HepG2 (cell line): ENCODE data around the gene DENND5A. TPM values are rescaled to one million over a fixed set of nuclear protein-coding genes. Genes with fewer than 3 reads are reported as not detected.

ENCODE experiments used
- BHLHE40 ChIP-seq: IDR thresholded peaks from 2 replicates; pipeline ENCODE4 v1.6.1; 2011; ENCODE audit warnings: low read length, improper control_type of control experiment
- CSRNP1 ChIP-seq: sonication (generic); formaldehyde crosslinking; IDR thresholded peaks from 2 replicates; pipeline ENCODE4 v1.8.1; 2023; ENCODE audit warnings: mild to moderate bottlenecking, missing genetic modification reagents
- GFI1 ChIP-seq: sonication (generic); formaldehyde crosslinking; IDR thresholded peaks from 2 replicates; pipeline ENCODE4 v1.5.0; 2020; ENCODE audit warnings: missing genetic modification reagents, mild to moderate bottlenecking, borderline replicate concordance
- HNRNPL ChIP-seq: fragments of 200-400 bp; formaldehyde crosslinking; IDR thresholded peaks from 2 replicates; pipeline ENCODE4 v1.6.1; 2017; ENCODE audit warnings: mild to moderate bottlenecking, low read depth, low read length
- IRF1 ChIP-seq: sonication (generic); formaldehyde crosslinking; IDR thresholded peaks from 2 replicates; pipeline ENCODE4 v1.4.0; 2020; ENCODE audit warnings: low read depth, mild to moderate bottlenecking, missing genetic modification reagents
- MTF1 ChIP-seq: sonication (generic); formaldehyde crosslinking; IDR thresholded peaks from 2 replicates; pipeline ENCODE4 v1.5.0; 2020; ENCODE audit warnings: missing genetic modification reagents
- MYC ChIP-seq: sonication (generic); formaldehyde crosslinking; IDR thresholded peaks from 2 replicates; pipeline ENCODE4 v1.9.0; 2021; ENCODE audit warnings: missing genetic modification reagents, borderline replicate concordance
- MZF1 ChIP-seq: sonication (generic); formaldehyde crosslinking; IDR thresholded peaks from 2 replicates; pipeline ENCODE4 v1.8.1; 2023; ENCODE audit warnings: mild to moderate bottlenecking, missing genetic modification reagents, borderline replicate concordance
- ONECUT2 ChIP-seq: sonication (generic); formaldehyde crosslinking; IDR thresholded peaks from 2 replicates; pipeline ENCODE4 v1.4.0; 2020; ENCODE audit warnings: missing genetic modification reagents
- RBAK ChIP-seq: sonication (generic); formaldehyde crosslinking; IDR thresholded peaks from 2 replicates; pipeline ENCODE4 v1.5.1; 2020; ENCODE audit warnings: mild to moderate bottlenecking, missing genetic modification reagents
- SOX5 ChIP-seq: IDR thresholded peaks from 2 replicates; pipeline ENCODE4 v1.6.1; 2016; ENCODE audit warnings: borderline replicate concordance
- TOPORS ChIP-seq: sonication (generic); formaldehyde crosslinking; IDR thresholded peaks from 2 replicates; pipeline ENCODE4 v1.8.0; 2023; ENCODE audit warnings: mild to moderate bottlenecking, missing genetic modification reagents
- ZC3H4 ChIP-seq: sonication (generic); formaldehyde crosslinking; IDR thresholded peaks from 2 replicates; pipeline ENCODE4 v1.4.0; 2020; ENCODE audit warnings: missing genetic modification reagents, borderline replicate concordance
- ZFX ChIP-seq: sonication (generic); formaldehyde crosslinking; IDR thresholded peaks from 2 replicates; pipeline ENCODE4 v1.4.0; 2020; ENCODE audit warnings: mild to moderate bottlenecking, low read depth, missing genetic modification reagents, moderate library complexity
- ZMYM2 ChIP-seq: sonication (generic); formaldehyde crosslinking; IDR thresholded peaks from 2 replicates; pipeline ENCODE4 v1.8.0; 2022; ENCODE audit warnings: mild to moderate bottlenecking, missing genetic modification reagents
- ZNF333 ChIP-seq: sonication (generic); formaldehyde crosslinking; IDR thresholded peaks from 2 replicates; pipeline ENCODE4 v1.4.0; 2020; ENCODE audit warnings: mild to moderate bottlenecking, missing genetic modification reagents, borderline replicate concordance
- ZNF382 ChIP-seq: sonication (generic); formaldehyde crosslinking; IDR thresholded peaks from 2 replicates; pipeline ENCODE4 v1.5.0; 2020; ENCODE audit warnings: missing genetic modification reagents, mild to moderate bottlenecking, borderline replicate concordance
- ZNF550 ChIP-seq: sonication (generic); formaldehyde crosslinking; IDR thresholded peaks from 2 replicates; pipeline ENCODE4 v1.4.0; 2020; ENCODE audit warnings: mild to moderate bottlenecking, missing genetic modification reagents, borderline replicate concordance
- ZNF782 ChIP-seq: sonication (generic); formaldehyde crosslinking; IDR thresholded peaks from 2 replicates; pipeline ENCODE4 v1.4.0; 2020; ENCODE audit warnings: missing genetic modification reagents, mild to moderate bottlenecking, borderline replicate concordance
- ZNF839 ChIP-seq: sonication (generic); formaldehyde crosslinking; IDR thresholded peaks from 2 replicates; pipeline ENCODE4 v1.4.0; 2020; ENCODE audit warnings: missing genetic modification reagents, mild to moderate bottlenecking, borderline replicate concordance
- polyA plus RNA-seq, 8 experiments: library from polyadenylated mRNA; depleted of rRNA in 3 of 8; stranded (reverse) in 7 of 8; unstranded in 1 of 8; fragments of >200 nt; fragmentation: Illumina TruSeq in 4 of 8; extraction: Trizol in 4 of 8; gene quantifications; 2 replicates each; pipeline versions ENCODE4 v1.2.1 to v1.2.3, GENCODE V29; 2011 to 2016; ENCODE audit warnings: low read depth in 4 of 8, missing spikeins in 1 of 8, mixed read lengths in 1 of 8; ENCODE audit not compliant: insufficient read depth in 1 of 8
- total RNA-seq, 5 experiments: library from RNA; depleted of rRNA; stranded (reverse); fragments of >200 nt; fragmentation: Illumina TruSeq; extraction: Trizol; gene quantifications; 2 replicates each; pipeline ENCODE4 v1.2.3, GENCODE V29; 2016; ENCODE audit warnings: low read depth in 1 of 5
- TF ChIP-seq, protein P1 (sequence below): sonication (generic); formaldehyde crosslinking; conservative IDR thresholded peaks from 2 replicates; pipeline ENCODE4 v1.4.0; 2020; ENCODE audit warnings: missing genetic modification reagents

DENND5A gene
- total and polyA plus RNA-seq, 2 of the 13 experiments (the other 11 are each of a cell fraction or from before 2014, with no cell fraction given), result 63.3 to 145 TPM

- TF ChIP-seq, protein P1, sequence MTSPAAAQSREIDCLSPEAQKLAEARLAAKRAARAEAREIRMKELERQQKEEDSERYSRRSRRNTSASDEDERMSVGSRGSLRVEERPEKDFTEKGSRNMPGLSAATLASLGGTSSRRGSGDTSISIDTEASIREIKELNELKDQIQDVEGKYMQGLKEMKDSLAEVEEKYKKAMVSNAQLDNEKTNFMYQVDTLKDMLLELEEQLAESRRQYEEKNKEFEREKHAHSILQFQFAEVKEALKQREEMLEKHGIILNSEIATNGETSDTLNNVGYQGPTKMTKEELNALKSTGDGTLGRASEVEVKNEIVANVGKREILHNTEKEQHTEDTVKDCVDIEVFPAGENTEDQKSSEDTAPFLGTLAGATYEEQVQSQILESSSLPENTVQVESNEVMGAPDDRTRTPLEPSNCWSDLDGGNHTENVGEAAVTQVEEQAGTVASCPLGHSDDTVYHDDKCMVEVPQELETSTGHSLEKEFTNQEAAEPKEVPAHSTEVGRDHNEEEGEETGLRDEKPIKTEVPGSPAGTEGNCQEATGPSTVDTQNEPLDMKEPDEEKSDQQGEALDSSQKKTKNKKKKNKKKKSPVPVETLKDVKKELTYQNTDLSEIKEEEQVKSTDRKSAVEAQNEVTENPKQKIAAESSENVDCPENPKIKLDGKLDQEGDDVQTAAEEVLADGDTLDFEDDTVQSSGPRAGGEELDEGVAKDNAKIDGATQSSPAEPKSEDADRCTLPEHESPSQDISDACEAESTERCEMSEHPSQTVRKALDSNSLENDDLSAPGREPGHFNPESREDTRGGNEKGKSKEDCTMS (CRISPR knock-in tag), result no peak
- TF ChIP-seq BHLHE40 (no peak), TOPORS (no peak), ZNF839 (CRISPR knock-in tag) (no peak), IRF1 (0 out of 2 replicates have a peak, but pooled peaks have one; percentile 36), GFI1 (CRISPR knock-in tag) (peak; percentile 27; the same call in 1 of the 2 replicates), RBAK (CRISPR knock-in tag) (no peak), ZNF550 (CRISPR knock-in tag) (no peak), CSRNP1 (CRISPR knock-in tag) (no peak), ZNF782 (CRISPR knock-in tag) (no peak), ZFX (peak; percentile 90), ZNF333 (CRISPR knock-in tag) (no peak), MZF1 (CRISPR knock-in tag) (no peak), ZC3H4 (CRISPR knock-in tag) (no peak), HNRNPL (no peak), ZNF382 (CRISPR knock-in tag) (no peak), MYC (CRISPR knock-in tag) (peak; percentile 85), SOX5 (CRISPR knock-in tag) (no peak), ONECUT2 (CRISPR knock-in tag) (no peak), ZMYM2 (CRISPR knock-in tag) (no peak), MTF1 (CRISPR knock-in tag) (no peak)
Measured at GRCh38 chr11:9265211-9266131, at the start of gene DENND5A (continued).
